Upper lobe of left lung (tissue), 4 donors: ENCODE measurements around the gene RARB.

Experiments
- CTCF ChIP-seq, 6 experiments: fragments of 450-650 bp in 4 of 6; fragments of 200-600 bp in 2 of 6; sonication (generic) in 2 of 6; IDR thresholded peaks; one replicate each; pipeline ENCODE4 v1.5.1; 2016 to 2019; ENCODE audit warnings: antibody characterized with exemption in 6 of 6
- EP300 ChIP-seq, 4 donors: sonication (generic); formaldehyde crosslinking; IDR thresholded peaks; one replicate each; pipeline ENCODE4 v1.5.1; 2017; ENCODE audit warnings: antibody characterized with exemption in 4 of 4, control low read depth in 2 of 4
- POLR2AphosphoS5 ChIP-seq, 2 donors: sonication (generic); formaldehyde crosslinking; IDR thresholded peaks; one replicate each; pipeline ENCODE4 v1.5.1; 2017; ENCODE audit warnings: antibody characterized with exemption in 2 of 2

GRCh38 chr3:25419251-25419650 is 8.8 kb upstream of the RARB start:
- no peak for TF ChIP-seq EP300 (IDR thresholded peaks at IDR 0.05)
- TF ChIP-seq POLR2AphosphoS5 (IDR thresholded peaks at IDR 0.05), result no peak
- no peak for TF ChIP-seq CTCF (IDR thresholded peaks at IDR 0.05)
